GM18498 (cell line): ENCODE measurements around the gene NOL12.

ENCODE experiments used
- ATAC-seq: cut with Tn5 transposase; IDR thresholded peaks from one replicate; pipeline ENCODE4 v1.9.1; 2021; ENCODE audit warnings: mild to moderate bottlenecking, moderate library complexity; ENCODE audit not compliant: unreplicated experiment

NOL12 gene

GRCh38 chr22:37659066-37659896 lies 26.9 kb upstream of the NOL12 start:
- ATAC-seq, result peak; percentile 18

- no peak for ATAC-seq
Observed at GRCh38 chr22:37659897-37660708, 26.0 kb upstream of the NOL12 start.

GRCh38 chr22:37660709-37661045 lies 25.5 kb upstream of the NOL12 start:
- no peak for ATAC-seq

- no peak for ATAC-seq
Observed at GRCh38 chr22:37661160-37661924, 24.8 kb upstream of the NOL12 start.

- no peak for ATAC-seq
Observed at GRCh38 chr22:37662039-37662438, 24.1 kb upstream of the NOL12 start.

- no peak for ATAC-seq
Observed at GRCh38 chr22:37663521-37664140, 22.5 kb upstream of the NOL12 start.

- ATAC-seq, result no peak
Observed at GRCh38 chr22:37664249-37665101, 21.7 kb upstream of the NOL12 start.

- ATAC-seq, result no peak
Observed at GRCh38 chr22:37665487-37665886, 20.7 kb upstream of the NOL12 start.

GRCh38 chr22:37669586-37669985 lies 16.6 kb upstream of the NOL12 start:
- no peak for ATAC-seq

- no peak for ATAC-seq
Observed at GRCh38 chr22:37672206-37672919, 13.8 kb upstream of the NOL12 start.

- no peak for ATAC-seq
Observed at GRCh38 chr22:37672920-37673455, 13.2 kb upstream of the NOL12 start.

GRCh38 chr22:37674248-37674647 lies 11.9 kb upstream of the NOL12 start:
- ATAC-seq, result no peak

GRCh38 chr22:37674951-37675929 lies 10.9 kb upstream of the NOL12 start, which contains the start of gene LGALS1:
Gene LGALS1 (plus strand): TSS chr22:37675636. CDS start chr22:37675703, 67 bp downstream.
- peak; percentile 45 for ATAC-seq

GRCh38 chr22:37675930-37676735 lies 10.0 kb upstream of the NOL12 start:
- peak; percentile 1 for ATAC-seq

- ATAC-seq, result peak; percentile 53
Observed at GRCh38 chr22:37676736-37677492, 9.2 kb upstream of the NOL12 start.

- no peak for ATAC-seq
Observed at GRCh38 chr22:37677493-37677974, 8.6 kb upstream of the NOL12 start.
